Tibial nerve (tissue), 4 donors: ENCODE data around the gene SLC9A3.

ENCODE experiments used
- EP300 ChIP-seq, 2 donors: sonication (generic); formaldehyde crosslinking; IDR thresholded peaks; one replicate each; pipeline ENCODE4 v1.6.1; 2017; ENCODE audit warnings: antibody characterized with exemption in 2 of 2, mild to moderate bottlenecking in 1 of 2
- POLR2A ChIP-seq, 2 donors: fragments of 450-650 bp; IDR thresholded peaks; one replicate each; pipeline ENCODE4 v1.6.1; 2017; ENCODE audit warnings: antibody characterized with exemption in 2 of 2, mild to moderate bottlenecking in 2 of 2, moderate library complexity in 2 of 2
- TF ChIP-seq, protein P1 (sequence below), 5 experiments: fragments of 200-600 bp in 3 of 5; fragments of 450-650 bp in 2 of 5; sonication (generic) in 3 of 5; IDR thresholded peaks; one replicate each; pipeline ENCODE4 v1.5.1; 2016 to 2019; ENCODE audit warnings: antibody characterized with exemption in 5 of 5, mild to moderate bottlenecking in 3 of 5, moderate library complexity in 2 of 5

DNA sequence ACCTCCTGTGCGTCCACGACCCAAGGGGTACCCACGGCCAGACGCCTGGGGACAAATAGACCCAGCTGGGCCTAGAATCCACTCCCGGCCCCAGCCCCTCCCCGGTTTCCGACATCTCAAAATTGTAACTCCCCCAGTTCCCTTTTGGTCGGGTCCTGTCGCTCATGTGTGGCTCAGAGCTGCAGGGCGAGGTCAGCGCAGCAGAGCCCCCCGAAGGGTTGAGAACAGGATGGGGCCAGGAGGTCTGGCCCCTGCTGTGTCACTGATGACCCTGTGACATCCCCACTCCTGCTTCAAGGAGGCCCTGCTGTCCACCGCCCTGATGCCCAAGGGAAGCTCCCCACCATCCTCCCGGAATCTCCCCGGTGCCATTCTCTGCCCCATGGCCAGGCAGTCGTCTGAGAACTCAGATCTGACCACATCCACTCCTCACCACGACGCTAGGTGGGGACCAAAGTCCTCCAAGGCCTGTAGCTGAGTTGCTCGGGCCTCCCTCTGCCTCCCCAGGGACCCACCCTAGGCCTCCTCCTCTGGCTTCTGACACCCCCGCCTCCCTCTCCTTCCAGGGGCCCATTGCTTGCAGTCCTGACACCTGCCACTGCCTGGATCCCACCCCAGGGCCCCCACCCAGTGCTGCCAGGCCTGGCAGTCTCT is 3.9 kb downstream of the SLC9A3 start:
- no peak for TF ChIP-seq POLR2A (IDR thresholded peaks at IDR 0.05)
- TF ChIP-seq, protein P1, sequence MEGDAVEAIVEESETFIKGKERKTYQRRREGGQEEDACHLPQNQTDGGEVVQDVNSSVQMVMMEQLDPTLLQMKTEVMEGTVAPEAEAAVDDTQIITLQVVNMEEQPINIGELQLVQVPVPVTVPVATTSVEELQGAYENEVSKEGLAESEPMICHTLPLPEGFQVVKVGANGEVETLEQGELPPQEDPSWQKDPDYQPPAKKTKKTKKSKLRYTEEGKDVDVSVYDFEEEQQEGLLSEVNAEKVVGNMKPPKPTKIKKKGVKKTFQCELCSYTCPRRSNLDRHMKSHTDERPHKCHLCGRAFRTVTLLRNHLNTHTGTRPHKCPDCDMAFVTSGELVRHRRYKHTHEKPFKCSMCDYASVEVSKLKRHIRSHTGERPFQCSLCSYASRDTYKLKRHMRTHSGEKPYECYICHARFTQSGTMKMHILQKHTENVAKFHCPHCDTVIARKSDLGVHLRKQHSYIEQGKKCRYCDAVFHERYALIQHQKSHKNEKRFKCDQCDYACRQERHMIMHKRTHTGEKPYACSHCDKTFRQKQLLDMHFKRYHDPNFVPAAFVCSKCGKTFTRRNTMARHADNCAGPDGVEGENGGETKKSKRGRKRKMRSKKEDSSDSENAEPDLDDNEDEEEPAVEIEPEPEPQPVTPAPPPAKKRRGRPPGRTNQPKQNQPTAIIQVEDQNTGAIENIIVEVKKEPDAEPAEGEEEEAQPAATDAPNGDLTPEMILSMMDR (IDR thresholded peaks at IDR 0.05): no peak
- TF ChIP-seq EP300 (IDR thresholded peaks at IDR 0.05): no peak
